Sigmoid colon (tissue), 7 donors: Measurements from ENCODE around the gene NOP10. TPM values are rescaled to one million over a fixed set of nuclear protein-coding genes. Genes with fewer than 3 reads are reported as not detected.
A peak's percentile ranks its signal among the peaks of the same experiment; 100 is the strongest.
"Not testable (repeated sequence)": the region's sequence is repeated elsewhere in the genome, so short reads cannot be mapped to it uniquely, and the experiment has no call there.

Source experiments
- DNase-seq: peaks from one replicate; pipeline ENCODE4 v3.0.0-alpha.2; 2019
- H3K27ac ChIP-seq, 4 donors: fragments of 200-600 bp; sonication (generic); one replicate each; pipeline ENCODE4 v1.5.1; 2016 to 2019; ENCODE audit warnings: mild to moderate bottlenecking in 1 of 4
- H3K27me3 ChIP-seq, 3 donors: fragments of 200-600 bp; sonication (generic); one replicate each; pipeline ENCODE4 v1.5.1; 2019; ENCODE audit warnings: mild to moderate bottlenecking in 1 of 3
- H3K36me3 ChIP-seq, 4 donors: fragments of 200-600 bp; sonication (generic); one replicate each; pipeline ENCODE4 v1.5.1; 2016 to 2019
- H3K4me1 ChIP-seq, 4 donors: fragments of 200-600 bp; sonication (generic); one replicate each; pipeline ENCODE4 v1.5.1; 2017 to 2019
- H3K4me3 ChIP-seq, 4 donors: fragments of 200-600 bp; sonication (generic); one replicate each; pipeline ENCODE4 v1.5.1; 2017 to 2019; ENCODE audit warnings: mild to moderate bottlenecking in 2 of 4, moderate library complexity in 1 of 4
- H3K9me3 ChIP-seq, 4 donors: fragments of 200-600 bp in 3 of 4; sonication (generic) in 3 of 4; one replicate each; pipeline versions ENCODE4 v1.5.1 to v1.6.1; 2013 to 2019
- EP300 ChIP-seq, 4 donors: sonication (generic); formaldehyde crosslinking; IDR thresholded peaks; one replicate each; pipeline ENCODE4 v1.6.1; 2017; ENCODE audit warnings: antibody characterized with exemption in 4 of 4
- POLR2A ChIP-seq, 2 donors: fragments of 450-650 bp; IDR thresholded peaks; one replicate each; pipeline ENCODE4 v1.6.1; 2016; ENCODE audit warnings: antibody characterized with exemption in 2 of 2, mild to moderate bottlenecking in 2 of 2, moderate library complexity in 2 of 2
- POLR2AphosphoS5 ChIP-seq, 4 donors: sonication (generic); formaldehyde crosslinking; IDR thresholded peaks; one replicate each; pipeline ENCODE4 v1.6.1; 2017; ENCODE audit warnings: antibody characterized with exemption in 4 of 4
- WGBS, 2 donors: extraction: QIAGEN DNeasy Blood & Tissue Kit; methylation state at CpG; one replicate each; pipeline ENCODE4 v1.1.7; 2013; 5-methylcytosine and 5-hydroxymethylcytosine counted together
- intact Hi-C: fragments of 100-400 bp; cut with DNase I; formaldehyde crosslinking; loops from one replicate; pipeline ENCODE4 v1.15.1; 2023
- polyA plus RNA-seq, 3 donors: library from polyadenylated mRNA; stranded (reverse); fragments of 200-250 nt; gene quantifications; one replicate each; pipeline ENCODE4 v1.2.3, GENCODE V29; 2013
- total RNA-seq, 4 donors: library from RNA; depleted of rRNA; stranded (reverse); fragments of >200 nt; gene quantifications; one replicate each; pipeline ENCODE4 v1.1.0, GENCODE V29; 2016
- TF ChIP-seq, protein P1 (sequence below), 4 experiments: fragments of 450-650 bp in 3 of 4; fragments of 200-600 bp in 1 of 4; IDR thresholded peaks; one replicate each; pipeline ENCODE4 v1.5.1; 2016 to 2019; ENCODE audit warnings: antibody characterized with exemption in 4 of 4, mild to moderate bottlenecking in 3 of 4, moderate library complexity in 2 of 4
- donor health status: healthy with polysubstance abuse.
- donor health status: Bipolar disorder and iron deficiency.
- donor health status: healthy.

The NOP10 gene
- total and polyA plus RNA-seq, 7 donors = 67.6 to 532 (median 160) TPM

DNA sequence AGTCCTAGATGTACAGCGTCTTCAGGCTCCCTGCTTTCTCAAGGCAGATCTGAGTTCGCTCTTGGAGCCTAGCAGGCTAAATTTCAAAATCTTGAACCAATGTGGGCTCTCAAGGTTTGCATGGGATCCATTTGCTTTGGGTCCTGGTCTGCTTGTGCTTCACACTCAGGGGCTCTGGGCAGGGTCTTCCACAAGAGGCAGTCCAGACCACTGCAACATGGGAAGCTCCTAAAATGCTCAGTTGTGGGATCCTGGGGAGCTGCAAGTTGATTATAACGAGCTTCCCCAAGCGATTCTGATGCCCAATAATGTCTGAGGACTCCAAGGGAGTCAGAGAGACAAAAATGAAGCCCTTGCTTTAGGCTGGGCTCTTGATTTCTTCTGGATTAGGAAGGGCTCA lies 6.8 kb upstream of the NOP10 start:
- TF ChIP-seq POLR2AphosphoS5 (IDR thresholded peaks at IDR 0.05) (no peak), POLR2A (IDR thresholded peaks at IDR 0.05) (no peak), EP300 (IDR thresholded peaks at IDR 0.05) (no peak)
- TF ChIP-seq, protein P1, sequence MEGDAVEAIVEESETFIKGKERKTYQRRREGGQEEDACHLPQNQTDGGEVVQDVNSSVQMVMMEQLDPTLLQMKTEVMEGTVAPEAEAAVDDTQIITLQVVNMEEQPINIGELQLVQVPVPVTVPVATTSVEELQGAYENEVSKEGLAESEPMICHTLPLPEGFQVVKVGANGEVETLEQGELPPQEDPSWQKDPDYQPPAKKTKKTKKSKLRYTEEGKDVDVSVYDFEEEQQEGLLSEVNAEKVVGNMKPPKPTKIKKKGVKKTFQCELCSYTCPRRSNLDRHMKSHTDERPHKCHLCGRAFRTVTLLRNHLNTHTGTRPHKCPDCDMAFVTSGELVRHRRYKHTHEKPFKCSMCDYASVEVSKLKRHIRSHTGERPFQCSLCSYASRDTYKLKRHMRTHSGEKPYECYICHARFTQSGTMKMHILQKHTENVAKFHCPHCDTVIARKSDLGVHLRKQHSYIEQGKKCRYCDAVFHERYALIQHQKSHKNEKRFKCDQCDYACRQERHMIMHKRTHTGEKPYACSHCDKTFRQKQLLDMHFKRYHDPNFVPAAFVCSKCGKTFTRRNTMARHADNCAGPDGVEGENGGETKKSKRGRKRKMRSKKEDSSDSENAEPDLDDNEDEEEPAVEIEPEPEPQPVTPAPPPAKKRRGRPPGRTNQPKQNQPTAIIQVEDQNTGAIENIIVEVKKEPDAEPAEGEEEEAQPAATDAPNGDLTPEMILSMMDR (IDR thresholded peaks at IDR 0.05) = no peak
- intact Hi-C loops = no loop called here
- H3K9me3 ChIP-seq = no peaks in the 10 kb centered on the region
- H3K4me1 ChIP-seq = peaks cover 0 to 10% (median 5%) of the 10 kb centered on the region in 4 donors
- H3K4me3 ChIP-seq = no peak overlapping the region
- WGBS, 2 donors = 86 to 90% methylated on average over 4 of the region's 4 CpGs
- no peak overlapping the region for H3K27ac ChIP-seq
- no peaks in the 10 kb centered on the region for H3K27me3 ChIP-seq
- no peaks in the 10 kb centered on the region for H3K36me3 ChIP-seq
- DNase-seq = no peak

DNA sequence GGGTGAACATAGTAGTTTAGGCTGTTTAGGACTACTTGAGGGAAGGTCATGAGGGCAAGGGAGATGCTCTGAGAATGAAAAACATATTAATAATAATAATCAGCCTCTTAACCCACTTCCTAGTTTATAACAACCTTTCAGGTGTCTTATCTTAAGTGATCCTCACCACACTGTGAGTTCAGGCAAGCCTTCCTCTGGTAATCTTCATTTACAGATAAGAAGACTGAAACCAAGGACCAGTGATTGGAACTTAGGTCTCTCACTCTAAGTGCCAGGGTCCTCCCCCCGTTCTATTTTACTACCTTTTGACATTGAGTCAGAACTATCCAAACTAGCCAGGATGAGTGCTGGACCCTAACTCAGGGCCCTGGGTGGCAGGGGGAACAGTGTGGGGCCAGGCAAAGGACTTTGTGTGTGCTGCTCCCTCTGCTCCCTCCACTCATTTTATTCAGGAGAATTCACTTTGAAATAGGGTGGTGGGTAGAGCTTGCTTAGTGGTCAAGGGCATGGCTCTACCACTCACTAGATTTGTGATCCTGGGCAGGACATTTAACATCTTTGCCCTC lies 5.9 kb upstream of the NOP10 start:
- H3K36me3 ChIP-seq = no peaks in the 10 kb centered on the region
- H3K4me1 ChIP-seq = peaks cover 0 to 10% (median 5%) of the 10 kb centered on the region in 4 donors
- no peak overlapping the region for H3K4me3 ChIP-seq
- intact Hi-C loops = no loop called here
- H3K27ac ChIP-seq = no peak overlapping the region
- DNase-seq = no peak
- no peaks in the 10 kb centered on the region for H3K27me3 ChIP-seq
- WGBS, 2 donors = 42 to 71% methylated on average over 1 of the region's 1 CpG
- TF ChIP-seq POLR2AphosphoS5 (IDR thresholded peaks at IDR 0.05) = no peak
- TF ChIP-seq, protein P1 (IDR thresholded peaks at IDR 0.05) = no peak
- no peak for TF ChIP-seq EP300 (IDR thresholded peaks at IDR 0.05)
- TF ChIP-seq POLR2A (IDR thresholded peaks at IDR 0.05) = no peak
- H3K9me3 ChIP-seq = no peaks in the 10 kb centered on the region

DNA sequence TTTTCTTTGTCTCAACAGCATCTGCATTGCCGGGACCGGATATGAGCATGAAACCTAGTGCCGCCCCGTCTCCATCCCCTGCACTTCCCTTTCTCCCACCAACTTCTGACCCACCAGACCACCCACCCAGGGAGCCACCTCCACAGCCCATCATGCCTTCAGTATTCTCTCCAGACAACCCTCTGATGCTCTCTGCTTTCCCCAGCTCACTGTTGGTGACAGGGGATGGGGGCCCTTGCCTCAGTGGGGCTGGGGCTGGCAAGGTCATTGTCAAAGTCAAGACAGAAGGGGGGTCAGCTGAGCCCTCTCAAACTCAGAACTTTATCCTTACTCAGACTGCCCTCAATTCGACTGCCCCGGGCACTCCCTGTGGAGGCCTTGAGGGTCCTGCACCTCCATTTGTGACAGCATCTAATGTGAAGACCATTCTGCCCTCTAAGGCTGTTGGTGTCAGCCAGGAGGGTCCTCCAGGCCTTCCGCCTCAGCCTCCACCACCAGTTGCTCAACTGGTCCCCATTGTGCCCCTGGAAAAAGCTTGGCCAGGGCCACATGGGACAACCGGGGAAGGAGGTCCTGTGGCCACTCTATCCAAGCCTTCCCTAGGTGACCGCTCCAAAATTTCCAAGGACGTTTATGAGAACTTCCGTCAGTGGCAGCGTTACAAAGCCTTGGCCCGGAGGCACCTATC lies 5.2 kb upstream of the NOP10 start:
- TF ChIP-seq, protein P1 (IDR thresholded peaks at IDR 0.05) = no peak
- no peak for TF ChIP-seq POLR2AphosphoS5 (IDR thresholded peaks at IDR 0.05)
- TF ChIP-seq POLR2A (IDR thresholded peaks at IDR 0.05) = no peak
- TF ChIP-seq EP300 (IDR thresholded peaks at IDR 0.05) = no peak
- Histone ChIP-seq H3K27ac (no peak overlapping the region), H3K4me3 (no peak overlapping the region), H3K27me3 (no peaks in the 10 kb centered on the region), H3K9me3 (no peaks in the 10 kb centered on the region), H3K4me1 (peaks cover 0 to 10% (median 5%) of the 10 kb centered on the region in 4 donors), H3K36me3 (no peaks in the 10 kb centered on the region)
- intact Hi-C loops = no loop called here
- DNase-seq = no peak
- WGBS, 2 donors = 85 to 87% methylated on average over 13 of the region's 13 CpGs

DNA sequence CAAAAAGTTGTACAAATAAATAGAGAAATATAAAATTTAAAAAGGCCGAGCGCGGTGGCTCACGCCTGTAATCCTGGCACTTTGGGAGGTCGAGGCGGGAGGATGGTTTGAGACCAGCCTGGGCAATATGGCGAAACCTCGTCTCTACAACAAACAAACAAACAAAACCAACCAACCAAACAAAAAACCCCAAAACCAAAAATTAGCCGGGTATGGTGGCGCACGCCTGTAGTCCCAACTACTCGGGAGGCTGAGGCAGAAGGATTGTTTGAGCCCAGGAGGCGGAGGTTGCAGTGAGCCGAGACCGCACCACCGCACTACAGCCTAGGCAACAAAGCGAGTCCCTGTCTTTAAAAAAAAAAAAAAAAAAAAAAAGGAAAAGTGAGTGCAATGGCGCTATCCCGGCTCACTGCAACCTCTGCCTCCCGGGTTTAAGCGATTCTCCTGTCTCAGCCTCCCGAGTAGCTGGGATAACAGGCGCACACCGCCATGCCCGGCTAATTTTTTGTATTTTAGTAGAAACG lies 661 bp downstream of the NOP10 start:
- Histone ChIP-seq H3K36me3 (peaks cover 0 to 19% (median 8%) of the 10 kb centered on the region in 4 donors), H3K27ac (peak overlapping the region; percentile 84 to 87 (median 86)), H3K4me3 (peak overlapping the region; percentile 53 to 70 (median 67)), H3K4me1 (peaks cover 0 to 17% (median 11%) of the 10 kb centered on the region in 4 donors)
- WGBS, 2 donors = 26 to 38% methylated on average over 26 of the region's 26 CpGs
- intact Hi-C loops = loop anchor here (2.0 kb wide), 1 partner anchor 241 kb away; the partner anchor contains the start of gene EMC7
- not testable (repeated sequence) for DNase-seq, H3K9me3 ChIP-seq, H3K27me3 ChIP-seq
